GM18870 (cell line): ENCODE results near the gene FBXO44.

Experiments used
- ATAC-seq: cut with Tn5 transposase; IDR thresholded peaks from one replicate; pipeline ENCODE4 v1.9.1; 2021; ENCODE audit warnings: moderate library complexity; ENCODE audit not compliant: unreplicated experiment

The FBXO44 gene

GRCh38 chr1:11706292-11706691 is 51.6 kb downstream of the FBXO44 start:
- no peak for ATAC-seq

DNA sequence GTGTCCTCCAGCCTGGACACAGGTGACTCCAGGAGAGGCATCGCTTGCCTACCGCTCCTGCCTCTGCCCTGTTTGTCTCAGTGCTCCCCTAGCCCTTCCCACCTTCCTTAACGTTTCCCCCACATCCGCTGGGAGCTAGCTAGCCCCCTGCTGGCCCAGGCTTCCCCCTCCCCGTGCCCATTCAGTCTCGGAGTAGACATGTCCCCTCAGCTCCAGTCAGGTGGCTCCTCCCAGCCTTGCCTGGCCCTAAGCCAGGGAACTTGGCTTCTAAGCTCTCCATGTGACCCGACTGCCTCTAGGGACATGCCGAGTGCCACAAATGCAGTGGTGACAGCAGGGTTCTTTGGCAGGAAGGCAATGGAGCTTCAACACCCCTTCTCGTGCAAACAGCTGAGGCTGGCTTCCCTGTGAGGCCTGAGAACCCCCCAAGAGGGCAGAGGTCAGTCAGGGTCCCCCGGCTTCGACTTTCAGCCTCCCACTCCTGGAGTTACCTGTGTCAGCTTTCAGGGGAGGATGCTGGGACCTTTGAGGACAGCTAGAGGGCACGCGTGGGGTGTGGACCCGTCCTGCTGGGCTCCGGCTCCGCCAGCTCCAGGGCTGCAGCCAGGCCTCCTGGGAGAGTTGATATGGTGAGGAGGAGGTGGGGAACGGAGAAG is 53.1 kb downstream of the FBXO44 start:
- no peak for ATAC-seq

GRCh38 chr1:11708554-11709350 is 54.1 kb downstream of the FBXO44 start:
- ATAC-seq = no peak

DNA sequence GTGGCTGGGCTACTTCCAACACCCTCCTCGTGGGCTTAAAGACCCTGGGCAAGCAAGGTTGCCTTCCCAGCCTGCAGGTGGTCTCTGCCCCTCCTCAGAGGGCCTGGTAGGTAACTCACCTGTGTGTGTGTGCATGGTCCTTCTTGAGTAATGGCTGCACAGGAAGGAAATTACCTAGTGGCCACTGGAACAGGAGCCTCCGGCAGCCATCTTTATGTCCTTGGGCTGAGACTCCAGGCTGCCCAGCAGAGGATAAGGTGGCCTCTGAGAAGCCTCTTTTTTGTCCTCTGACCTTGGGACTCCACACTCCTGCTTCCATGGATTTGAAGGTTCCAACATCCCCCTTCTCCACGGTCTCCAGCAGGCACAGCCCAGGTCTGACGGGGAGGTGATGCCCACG is 56.8 kb downstream of the FBXO44 start:
- no peak for ATAC-seq

DNA sequence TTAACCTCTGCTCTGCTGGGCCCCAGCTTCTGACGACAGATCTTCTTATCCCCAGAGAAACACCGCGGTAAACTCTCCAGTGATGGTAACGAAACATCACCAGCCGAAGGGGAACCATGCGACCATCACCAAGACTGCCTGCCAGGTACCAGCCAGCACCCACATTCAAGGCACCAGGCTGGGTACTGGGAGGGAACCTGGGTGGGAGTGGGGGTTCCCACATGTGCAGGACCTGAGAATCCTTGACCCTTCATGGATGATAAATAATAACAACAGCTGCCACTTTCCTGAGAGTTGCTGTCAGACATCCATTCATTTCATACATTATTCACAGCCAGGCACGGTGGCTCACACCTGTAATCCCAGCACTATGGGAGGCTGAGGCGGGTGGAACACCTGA is 57.6 kb downstream of the FBXO44 start:
- ATAC-seq = no peak
